Measurements from ENCODE around the gene EXT2.

Gene EXT2

GRCh38 chr11:44192462-44193100 is 97.1 kb downstream of the EXT2 start:
- no peak overlapping the region for H3K4me3 ChIP-seq (ENCODE audit: low read depth, low read length)
- no peak for DNase-seq (ENCODE audit: low read depth)
- in situ Hi-C loops (cut with HindIII; ENCODE audit: low sequenced_read_pairs): loop anchor here (5.0 kb wide), 1 partner anchor 75 kb away; no protein-coding TSS in a partner anchor
- no peak for TF ChIP-seq CTCF (IDR thresholded peaks at IDR 0.05; ENCODE audit: low read depth, low read length, missing control alignments)

DNA sequence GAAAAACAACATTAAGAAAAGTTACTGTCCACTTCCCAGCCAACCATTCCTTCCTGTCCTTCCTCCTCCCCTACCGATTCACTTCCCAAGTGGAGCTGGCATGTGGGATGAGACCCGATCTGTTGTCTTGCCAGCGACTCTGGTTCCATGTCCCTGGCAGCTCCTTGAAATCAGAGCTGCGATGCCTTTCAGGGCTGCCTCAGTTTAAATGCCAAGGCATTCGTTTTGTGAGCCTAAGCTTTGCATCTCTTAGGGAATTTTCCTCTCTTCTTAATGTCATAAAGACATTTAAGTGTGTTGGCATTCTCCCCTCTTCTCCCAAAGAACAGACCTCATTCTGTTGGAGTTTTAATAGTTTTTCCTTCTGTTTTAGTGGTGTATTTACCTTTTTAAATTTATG is 98.4 kb downstream of the EXT2 start:
- no peak for TF ChIP-seq CTCF (IDR thresholded peaks at IDR 0.05; ENCODE audit: low read depth, low read length, missing control alignments)
- H3K4me3 ChIP-seq (ENCODE audit: low read depth, low read length): no peak overlapping the region
- in situ Hi-C loops (cut with HindIII; ENCODE audit: low sequenced_read_pairs): loop anchor here (5.0 kb wide), 1 partner anchor 73 kb away; no protein-coding TSS in a partner anchor
- no peak for DNase-seq (ENCODE audit: low read depth)

DNA sequence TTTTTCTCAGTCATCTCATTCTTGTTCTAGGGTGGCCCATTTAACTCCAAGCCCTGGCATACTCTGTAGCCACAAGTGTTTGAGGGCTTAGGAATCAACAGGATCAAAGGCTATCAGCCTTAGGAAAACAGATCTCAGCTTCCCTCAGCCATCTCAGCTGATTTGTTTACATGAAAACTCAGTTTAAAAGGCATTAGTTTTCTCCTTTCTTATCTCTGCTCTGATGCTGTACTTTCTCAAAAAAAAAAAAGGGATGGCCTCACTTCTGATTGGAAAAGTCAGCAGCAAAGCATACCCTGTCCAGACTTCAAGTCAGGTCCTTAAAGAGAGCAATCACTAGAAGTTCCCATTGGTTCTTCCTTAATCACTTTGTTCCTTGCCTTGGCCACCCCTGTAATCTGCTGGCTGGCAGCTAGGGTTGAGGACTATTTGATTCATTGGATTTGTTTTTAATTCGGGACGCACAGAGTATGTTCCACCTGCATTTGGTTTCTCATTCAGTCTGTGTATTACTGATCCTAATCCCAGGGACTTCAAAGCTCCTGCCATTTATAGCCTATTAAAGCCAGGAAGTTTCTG is 102.8 kb downstream of the EXT2 start:
- no peak for DNase-seq (ENCODE audit: low read depth)
- H3K4me3 ChIP-seq (ENCODE audit: low read depth, low read length): no peak overlapping the region
- in situ Hi-C loops (cut with HindIII; ENCODE audit: low sequenced_read_pairs): no loop called here
- TF ChIP-seq CTCF (IDR thresholded peaks at IDR 0.05; ENCODE audit: low read depth, low read length, missing control alignments): no peak

GRCh38 chr11:44199298-44199697 is 103.8 kb downstream of the EXT2 start:
- H3K4me3 ChIP-seq (ENCODE audit: low read depth, low read length): no peak overlapping the region
- no peak for DNase-seq (ENCODE audit: low read depth)
- TF ChIP-seq CTCF (IDR thresholded peaks at IDR 0.05; ENCODE audit: low read depth, low read length, missing control alignments): no peak
- in situ Hi-C loops (cut with HindIII; ENCODE audit: low sequenced_read_pairs): no loop called here

DNA sequence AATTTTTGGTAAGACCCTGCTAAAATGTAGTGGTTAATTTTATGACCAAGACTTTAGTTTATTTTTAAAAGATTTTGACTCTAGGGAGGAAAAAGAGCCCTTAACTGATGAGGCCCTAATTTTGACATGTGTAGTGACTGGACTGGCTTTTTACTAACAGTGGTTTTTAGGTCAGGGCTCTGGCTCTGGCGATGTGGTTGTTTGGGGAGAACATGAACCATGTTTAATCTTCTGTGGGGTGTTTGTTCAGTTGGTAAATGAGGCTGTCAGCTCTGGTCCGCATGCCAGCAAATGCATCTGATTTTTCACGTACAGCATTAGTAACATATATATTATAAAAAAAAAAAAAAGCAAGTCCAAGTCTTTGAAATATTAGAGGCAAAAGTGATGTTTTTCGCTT is 104.3 kb downstream of the EXT2 start:
- DNase-seq (ENCODE audit: low read depth): no peak
- H3K4me3 ChIP-seq (ENCODE audit: low read depth, low read length): no peak overlapping the region
- in situ Hi-C loops (cut with HindIII; ENCODE audit: low sequenced_read_pairs): no loop called here
- no peak for TF ChIP-seq CTCF (IDR thresholded peaks at IDR 0.05; ENCODE audit: low read depth, low read length, missing control alignments)

DNA sequence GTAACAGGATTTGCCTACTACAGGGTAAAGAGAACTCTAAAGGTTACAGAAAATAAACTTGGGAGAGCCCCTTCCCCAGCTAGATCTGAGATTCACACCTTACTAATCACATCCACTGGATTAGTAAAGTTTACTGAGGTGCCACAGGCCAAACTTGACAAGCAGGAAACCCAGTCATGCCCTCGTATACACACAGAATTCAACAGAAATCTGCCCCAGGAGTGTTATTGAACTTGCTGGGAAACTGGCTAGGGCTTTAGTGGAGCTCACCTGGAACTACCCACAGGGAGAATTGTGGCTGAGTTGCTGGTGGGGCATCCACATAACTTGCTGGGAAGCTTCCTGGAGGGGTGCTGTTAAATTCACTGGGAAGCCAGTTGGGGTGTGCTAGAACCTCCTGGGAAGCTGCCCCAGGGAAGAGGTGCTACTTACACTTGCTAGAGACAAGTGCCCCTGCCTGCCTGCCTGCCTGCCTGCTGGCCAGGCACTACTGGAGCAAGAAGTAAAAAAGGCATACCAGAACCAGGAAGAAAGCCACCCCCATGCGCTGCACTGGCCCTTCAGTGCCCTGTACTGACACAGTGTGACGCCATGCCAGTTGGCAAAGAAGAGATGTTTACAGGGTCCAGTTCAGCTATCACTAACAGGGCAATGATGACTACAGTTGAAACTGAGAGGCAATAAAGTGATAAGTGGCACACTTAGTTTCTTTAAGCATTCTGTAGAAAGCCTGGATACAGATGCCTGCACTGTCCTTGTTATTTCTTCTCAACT is 108.0 kb downstream of the EXT2 start:
- TF ChIP-seq CTCF (IDR thresholded peaks at IDR 0.05; ENCODE audit: low read depth, low read length, missing control alignments): no peak
- no peak overlapping the region for H3K4me3 ChIP-seq (ENCODE audit: low read depth, low read length)
- in situ Hi-C loops (cut with HindIII; ENCODE audit: low sequenced_read_pairs): no loop called here
- no peak for DNase-seq (ENCODE audit: low read depth)

Data from astrocyte of the cerebellum (primary cell).